Hematopoietic multipotent progenitor cell (in vitro differentiated cells): ENCODE data around the gene PGPEP1. TPM values are rescaled to one million over a fixed set of nuclear protein-coding genes. Genes with fewer than 3 reads are reported as not detected.
A peak's percentile ranks its signal among the peaks of the same experiment; 100 is the strongest.
"Not testable (repeated sequence)": the region's sequence is repeated elsewhere in the genome, so short reads cannot be mapped to it uniquely, and the experiment has no call there.

Experiments used
- DNase-seq, 3 donors: peaks; one replicate each; pipeline ENCODE4 v3.0.0-alpha.2; 2011 to 2015; ENCODE audit warnings: low read depth in 2 of 3, low spot score in 2 of 3
- total RNA-seq: library from RNA; depleted of rRNA; stranded (reverse); fragments of >200 nt; gene quantifications from one replicate; pipeline ENCODE4 v1.2.3, GENCODE V29; 2012

The PGPEP1 gene
- total RNA-seq, 1 donor: 47.7 TPM

DNA sequence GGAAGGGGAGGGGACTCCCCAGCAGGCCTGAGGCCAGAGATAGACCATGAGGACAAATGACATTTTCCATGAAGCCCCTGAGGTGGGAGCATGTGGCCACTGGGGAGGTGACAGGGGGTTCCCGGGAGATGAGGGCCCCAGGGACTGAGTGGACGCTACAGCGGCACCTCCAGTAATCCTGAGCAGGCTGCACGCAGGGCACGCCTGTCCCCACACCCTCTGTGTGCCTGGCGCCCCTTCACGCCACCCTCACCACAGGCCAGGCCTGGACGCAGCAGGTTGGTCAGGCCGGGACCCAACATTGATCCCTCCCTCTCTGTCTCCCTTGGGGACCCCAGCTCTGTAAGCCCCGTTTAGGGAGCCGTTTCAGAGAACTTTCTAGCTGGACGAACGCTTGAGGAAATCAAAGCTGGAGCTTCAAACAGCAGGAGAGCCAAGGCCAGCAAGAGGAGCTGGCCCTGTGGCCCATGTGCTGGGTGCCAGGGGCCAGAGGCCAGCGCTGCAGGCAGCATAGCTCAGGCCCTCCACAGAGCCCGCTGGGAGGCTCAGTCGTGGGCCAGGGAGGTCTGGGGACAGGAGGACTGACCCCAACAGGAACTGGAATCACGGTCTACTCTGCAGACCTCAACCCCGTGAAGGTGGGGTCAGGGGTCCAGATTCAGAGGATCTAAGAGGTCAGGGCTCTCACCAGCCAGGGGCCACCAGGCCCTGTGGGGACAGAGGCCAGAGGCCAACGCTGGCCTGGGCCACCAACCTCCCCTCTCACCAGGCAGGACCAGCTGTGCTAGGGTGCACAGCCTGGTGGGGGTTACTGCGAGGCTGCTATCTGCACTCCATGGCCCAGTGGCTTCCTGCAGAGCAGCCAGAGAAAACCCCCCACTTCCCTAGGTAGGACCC lies 32.1 kb upstream of the PGPEP1 start:
- no peak for DNase-seq

DNA sequence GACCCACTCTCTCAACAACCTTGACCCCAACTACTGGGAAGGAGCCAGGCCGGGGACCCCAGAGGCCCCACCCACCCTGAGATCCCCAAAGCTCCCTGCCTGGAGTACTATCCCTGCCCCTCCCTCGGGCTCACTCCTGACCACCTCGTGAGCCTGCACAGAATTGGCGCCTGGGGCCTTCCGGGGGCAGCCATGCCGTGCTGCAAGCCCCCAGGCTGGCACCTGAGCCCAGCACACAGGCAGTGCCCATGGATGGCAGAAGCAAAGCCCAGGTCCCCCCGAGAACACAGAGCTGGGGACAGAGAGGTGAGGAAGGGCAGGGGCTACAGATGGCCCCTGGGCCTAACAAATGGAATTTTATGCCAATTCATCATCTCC lies 31.5 kb upstream of the PGPEP1 start:
- DNase-seq: no peak

DNA sequence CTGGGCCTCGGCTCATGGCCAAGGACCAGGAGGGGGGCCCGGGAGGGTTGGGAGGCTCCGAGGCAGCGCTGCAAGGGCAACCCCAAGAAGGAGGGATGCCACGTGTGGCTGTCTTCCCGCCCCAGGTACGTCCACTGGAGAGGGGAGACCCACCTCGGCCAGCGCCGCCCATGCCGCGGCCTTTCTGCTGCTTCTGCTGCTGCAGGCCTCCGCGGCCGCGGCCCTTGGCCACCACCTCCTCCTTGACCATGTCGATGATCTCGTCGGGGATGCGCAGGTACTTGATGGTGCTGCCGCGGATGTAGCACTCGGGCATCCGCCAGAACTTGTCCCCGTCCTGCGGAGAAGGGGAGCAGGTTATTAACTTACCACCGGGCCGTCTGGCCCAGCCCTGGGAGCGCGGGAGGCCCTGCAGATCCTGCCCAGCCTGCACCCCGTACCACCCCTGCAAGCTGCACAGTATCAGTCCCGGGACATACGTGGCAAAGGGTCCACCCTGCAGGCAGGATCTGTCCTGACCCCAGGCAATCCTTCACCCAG lies 30.8 kb upstream of the PGPEP1 start:
- no peak for DNase-seq

DNA sequence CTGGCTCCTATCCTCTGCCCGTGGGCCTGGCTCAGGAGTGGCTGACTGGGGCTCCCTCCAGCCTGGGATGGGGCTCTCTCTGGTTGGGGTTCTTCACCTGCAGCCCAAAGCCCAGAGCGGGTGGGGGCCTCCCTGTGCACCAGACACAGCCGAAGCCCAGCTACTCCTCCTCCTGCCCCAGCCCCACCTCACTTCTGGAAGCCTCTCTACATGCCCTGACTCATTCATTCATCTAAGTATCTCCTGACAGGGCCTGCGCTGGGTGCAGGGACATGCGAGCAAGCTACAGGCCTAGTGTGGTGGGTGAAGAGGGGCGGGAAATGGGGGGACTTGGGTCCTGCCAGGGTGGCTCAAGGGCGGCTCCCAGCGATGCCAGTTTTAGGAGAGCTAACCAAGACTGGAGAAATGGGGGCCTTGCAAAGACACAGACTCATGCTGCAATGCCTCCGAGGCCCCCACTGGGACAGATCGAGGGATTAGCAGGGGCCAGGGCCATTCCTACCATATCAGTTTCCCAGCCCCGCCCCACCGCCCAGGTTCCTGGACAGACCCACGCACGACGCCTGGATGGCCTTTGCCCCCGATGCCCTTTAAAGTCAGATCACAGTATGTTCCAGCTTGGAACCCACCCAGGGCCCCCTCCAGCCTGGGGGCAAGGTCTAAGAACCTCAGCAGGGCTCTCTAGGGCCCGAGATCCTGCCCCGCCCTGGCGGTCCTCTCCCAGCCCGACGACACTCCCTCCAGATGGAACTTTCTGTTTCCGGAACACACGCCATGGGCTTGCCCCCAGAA lies 30.1 kb upstream of the PGPEP1 start:
- DNase-seq: no peak

DNA sequence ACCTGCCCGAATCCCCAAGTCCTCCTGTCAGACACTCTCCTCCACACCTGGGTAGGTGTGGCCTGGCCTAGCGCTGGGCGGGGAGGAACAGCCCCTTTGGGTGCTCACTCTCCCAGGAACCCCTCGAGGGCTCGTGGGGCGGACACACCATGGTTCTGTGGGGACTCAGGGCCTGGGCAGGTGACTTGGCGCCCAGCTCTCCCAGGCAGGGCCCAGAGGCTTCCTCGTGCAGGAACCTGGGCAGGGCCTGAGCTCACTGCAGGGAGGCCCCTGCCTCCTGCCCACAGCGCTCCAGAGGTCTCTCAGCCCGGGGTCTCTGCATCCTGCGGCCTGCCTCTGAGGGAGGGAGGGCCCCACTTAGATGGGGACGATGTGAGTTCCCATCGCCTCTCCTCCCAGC lies 29.4 kb upstream of the PGPEP1 start:
- DNase-seq: no peak

DNA sequence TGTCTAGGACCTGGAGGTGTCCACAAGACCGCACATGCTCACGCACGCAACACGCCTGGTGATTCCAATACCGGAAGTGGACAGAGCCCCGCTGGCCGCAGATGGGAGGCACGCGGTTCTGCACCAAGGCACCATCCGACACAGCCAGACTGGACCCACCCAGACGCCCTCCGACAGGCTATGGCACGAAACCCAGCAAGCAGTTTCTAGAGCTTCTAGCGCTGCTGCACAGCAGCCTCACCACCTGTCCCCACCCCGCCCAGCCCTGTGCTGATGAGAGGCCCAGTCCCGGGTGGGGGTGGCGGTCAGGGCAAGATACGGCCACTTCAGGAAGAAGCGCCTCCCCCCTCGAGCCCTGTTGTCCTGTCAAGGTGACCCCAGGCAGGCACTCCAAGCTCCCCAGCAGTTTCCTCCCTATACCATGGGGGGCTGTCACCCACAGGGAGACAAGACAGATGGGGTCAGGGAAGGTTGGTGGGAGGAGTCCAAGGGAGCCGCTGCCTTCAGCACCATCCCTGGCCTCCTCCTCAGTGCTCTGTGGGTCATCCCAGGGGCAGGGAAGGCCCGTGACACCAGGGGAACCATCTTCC lies 28.8 kb upstream of the PGPEP1 start:
- DNase-seq: no peak

DNA sequence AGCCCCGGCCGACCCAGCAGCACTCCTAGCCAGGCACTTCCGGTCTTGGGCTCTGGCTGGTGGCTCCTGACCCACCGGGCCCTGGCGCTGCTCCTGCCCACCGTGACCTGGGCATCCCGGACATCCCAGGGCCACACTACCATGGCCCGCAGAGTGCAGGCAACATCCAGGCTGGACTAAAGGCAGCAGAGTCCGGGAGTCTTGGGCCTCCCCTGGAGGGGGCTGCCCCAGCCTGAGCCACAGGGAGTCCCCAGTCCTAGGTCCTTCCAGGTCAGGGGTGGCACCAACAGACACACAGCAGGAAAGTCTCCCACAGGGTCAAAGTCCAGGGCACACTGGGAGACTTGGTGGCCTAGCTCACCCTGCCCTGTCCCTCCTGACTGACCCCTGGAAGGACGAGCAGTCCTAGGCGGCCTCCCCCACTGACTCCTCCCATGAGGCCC lies 28.3 kb upstream of the PGPEP1 start:
- DNase-seq: no peak

DNA sequence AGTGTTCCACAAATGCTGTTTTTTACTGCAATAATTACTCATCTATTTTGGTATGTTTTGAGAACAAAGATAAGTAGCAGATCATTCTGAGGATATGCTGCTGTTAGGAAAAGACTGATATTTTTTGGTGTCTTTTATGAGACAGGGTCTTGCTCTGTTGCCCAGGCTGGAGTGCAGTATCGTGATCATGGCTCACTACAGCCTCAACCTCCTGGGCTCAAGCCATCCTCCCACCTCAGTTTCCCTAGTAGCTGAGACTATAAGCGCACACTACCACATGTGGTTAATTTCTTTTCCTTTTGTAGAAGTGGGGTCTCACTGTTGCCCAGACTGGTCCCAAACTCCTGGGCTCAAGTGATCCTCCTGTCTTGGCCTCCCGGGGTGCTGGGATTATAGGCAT lies 27.0 kb upstream of the PGPEP1 start:
- no peak for DNase-seq

DNA sequence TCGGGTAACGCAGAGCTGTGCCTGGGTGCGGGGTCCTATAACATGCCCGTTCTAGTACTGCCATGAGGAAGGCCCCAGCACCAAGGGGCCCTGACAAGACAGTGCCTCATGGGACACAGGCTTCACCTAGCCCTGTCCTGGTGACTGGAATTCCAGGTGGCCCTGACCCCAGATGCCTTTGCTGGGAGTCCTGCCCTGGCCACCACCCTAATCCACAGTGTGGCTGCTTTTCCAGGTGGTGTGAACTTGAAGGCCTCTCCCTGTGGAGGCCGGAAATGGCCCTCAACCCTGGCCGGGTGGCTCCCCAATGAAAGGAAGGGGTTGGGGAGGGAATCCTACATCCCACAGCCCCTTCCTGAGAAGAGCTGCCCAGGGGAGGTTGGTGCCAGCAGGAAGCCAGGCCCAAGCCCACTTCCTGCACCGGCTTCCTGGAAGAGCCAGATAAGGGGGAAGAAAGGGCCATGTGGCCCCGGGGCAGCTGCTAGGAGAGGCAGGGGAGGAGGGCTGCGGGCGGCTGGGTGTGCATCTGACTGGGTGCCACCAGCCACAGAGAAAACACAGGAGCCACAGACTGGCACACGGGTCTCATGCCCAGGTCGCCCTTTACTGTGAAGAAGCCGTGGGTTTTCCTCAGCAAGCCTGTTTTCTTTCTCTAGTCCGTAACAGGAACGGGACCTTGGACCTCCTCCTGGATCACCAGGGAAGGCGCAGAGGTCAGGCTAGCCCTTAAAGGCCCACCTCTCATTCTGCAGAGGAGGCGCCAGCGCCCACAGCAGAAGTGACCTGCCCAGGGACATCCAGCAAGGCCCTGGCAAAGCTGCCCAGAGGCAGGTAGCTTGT lies 22.2 kb upstream of the PGPEP1 start:
- peak in 2 of 3 donors; percentile 75 to 84 for DNase-seq

DNA sequence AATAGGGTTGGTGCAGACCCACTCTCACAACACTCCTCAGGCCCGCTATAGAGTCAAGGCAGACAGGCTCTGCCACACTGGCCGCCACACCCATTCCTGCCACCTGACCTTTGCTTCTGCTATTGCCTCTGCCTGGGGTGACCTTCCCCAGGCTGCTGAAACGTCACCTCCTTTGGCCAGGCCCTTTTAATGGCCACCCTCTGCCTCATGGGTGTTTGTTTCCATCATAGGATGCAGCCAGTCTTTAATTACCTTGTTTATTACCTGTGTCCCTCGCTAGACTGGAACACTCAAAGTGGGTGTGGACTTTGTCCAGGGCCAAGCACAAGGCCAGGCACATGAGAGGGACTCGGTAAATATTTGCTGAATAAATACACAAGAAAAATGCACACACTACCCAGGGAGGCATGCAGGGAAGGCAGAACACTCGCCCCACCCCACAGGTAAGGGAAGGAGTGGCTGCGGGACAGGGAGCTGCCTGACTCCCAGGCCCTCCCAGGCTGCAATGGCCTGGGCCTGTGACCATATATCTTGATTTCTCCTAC lies 20.7 kb upstream of the PGPEP1 start:
- DNase-seq: no peak

DNA sequence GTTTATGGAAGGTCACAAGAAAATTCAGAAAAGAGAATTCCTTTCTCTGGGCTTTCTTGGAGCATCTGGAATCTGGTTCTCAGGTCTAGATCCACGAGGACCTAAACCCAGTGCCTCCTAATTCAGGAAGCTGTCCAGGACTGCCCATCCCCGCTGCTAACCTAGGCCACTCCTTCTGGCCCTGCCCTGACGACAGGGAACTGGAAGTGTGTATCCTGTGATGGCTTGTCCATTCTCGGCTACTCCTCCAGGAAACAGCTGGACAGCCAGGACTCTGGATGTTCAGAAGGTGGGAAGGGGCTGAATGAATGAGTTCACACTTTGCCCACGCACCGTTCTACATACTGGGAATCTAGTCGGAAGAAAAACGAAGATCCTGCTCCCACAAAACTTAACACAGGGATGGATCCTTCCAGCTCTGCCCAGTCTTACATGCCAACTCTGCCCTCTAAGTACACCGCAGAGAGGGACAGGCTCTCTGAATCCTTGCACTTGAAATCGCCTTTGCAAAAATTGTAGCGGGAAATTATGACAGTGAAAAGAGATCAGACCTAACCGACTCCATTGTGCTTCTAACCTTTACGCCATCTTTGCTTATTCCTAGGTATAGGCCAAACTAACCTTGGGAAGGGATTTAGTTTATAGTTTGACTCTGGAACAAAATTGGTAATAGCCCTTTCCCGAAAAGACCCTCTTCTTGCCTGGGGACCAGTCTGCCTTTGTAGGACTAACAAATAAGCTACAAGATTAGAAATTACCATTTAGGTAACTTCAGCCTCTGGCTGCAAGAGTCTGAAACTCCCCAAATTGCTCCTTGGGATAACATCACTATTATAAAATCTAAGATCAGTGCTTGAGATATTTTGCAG lies 19.3 kb upstream of the PGPEP1 start:
- no peak for DNase-seq

DNA sequence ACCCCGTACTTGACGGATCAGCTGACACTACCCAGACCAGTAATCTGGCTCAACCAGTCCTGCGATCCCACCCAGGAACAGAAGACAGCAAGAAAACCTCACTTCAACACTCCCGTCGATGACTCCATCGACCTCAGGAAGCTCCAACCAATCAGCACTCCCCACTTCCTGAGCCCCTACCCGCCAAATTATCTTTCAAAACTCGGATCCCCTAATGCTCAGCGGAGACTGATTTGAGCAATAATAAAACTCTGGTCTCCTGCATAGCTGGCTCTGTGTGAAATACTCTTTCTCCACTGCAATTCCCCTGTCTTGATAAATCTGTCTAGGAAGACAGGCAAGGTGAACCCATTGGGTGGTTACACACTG lies 18.7 kb upstream of the PGPEP1 start:
- peak in 2 of 3 donors; percentile 47 to 54 for DNase-seq

DNA sequence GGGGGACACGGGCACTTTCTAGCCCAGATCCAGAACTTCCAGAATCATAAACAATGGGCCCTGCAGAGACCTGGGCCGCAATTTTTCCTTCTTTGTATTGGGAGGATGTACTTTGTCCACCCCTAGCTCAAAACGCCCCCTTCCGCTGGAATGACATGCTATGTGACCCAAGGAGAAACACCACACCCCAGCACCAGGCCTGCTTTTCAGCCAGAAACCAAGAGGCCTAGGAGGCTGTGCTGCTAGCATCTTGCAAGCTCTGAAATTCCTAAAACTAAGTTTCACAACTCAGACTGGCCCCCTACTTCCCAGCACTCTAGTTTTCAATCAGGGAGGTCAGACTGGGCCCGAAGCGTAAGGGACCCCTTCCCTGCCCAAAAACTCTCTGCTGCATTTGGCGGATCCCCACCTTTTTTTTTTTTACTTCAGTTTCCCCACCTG lies 18.1 kb upstream of the PGPEP1 start:
- DNase-seq: peak in 1 of 3 donors; percentile 29

DNA sequence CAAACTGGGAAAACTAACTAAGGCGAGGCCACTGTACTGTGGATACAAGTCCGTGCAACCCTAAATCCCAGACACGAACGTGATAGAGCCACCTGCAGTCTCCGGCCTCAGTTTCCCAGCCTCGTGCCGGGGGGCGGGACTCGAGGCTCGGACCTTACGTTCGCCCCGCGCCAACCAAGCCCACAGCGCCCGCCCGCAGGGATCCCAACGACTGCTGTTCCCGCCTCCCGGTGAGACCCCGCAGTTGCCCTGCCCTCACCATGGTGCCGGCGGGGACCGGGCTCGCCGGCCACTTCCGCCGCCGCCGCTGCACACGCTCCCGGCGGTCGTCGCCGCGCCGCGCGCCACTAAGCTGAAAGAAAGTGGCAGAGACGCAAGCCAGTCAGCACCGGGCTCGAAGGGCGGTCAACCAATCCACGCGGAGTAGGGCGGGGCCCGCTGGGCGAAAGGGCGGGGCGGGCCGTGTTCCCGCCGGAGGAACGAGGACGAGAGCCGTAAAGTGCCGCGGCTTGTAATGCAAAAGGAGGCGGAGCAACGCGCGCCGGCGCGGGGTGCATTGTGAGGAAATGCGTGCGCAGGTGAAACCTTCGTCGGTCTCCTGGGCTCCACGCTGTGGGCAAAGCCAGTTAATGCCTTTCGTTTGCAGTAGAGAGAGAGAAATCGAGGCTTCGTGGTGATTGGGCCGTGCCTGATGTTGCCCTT lies 17.5 kb upstream of the PGPEP1 start, which contains the start of gene LSM4:
TSS of gene LSM4 (minus strand) at position 318 of the 702 bp plus-strand sequence. CDS start at position 262, 56 bp downstream.
- DNase-seq: peak; percentile 96 to 99 (median 99)

DNA sequence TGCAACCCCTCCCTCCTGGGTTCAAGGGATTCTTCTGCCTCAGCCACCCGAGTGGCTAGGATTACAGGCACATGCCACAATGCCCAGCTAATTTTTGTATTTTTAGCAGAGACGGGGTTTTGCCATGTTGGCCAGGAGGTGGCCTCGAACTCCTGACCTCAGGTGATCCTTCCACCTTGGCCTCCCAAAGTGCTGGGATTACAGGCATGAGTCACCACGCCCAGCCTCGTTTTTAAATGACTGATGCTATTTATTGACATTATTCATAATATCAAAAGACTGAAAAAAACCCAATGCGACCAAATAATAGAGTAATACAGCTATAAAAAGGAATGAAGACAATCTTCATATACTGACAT lies 16.0 kb upstream of the PGPEP1 start:
- DNase-seq: not testable (repeated sequence)

DNA sequence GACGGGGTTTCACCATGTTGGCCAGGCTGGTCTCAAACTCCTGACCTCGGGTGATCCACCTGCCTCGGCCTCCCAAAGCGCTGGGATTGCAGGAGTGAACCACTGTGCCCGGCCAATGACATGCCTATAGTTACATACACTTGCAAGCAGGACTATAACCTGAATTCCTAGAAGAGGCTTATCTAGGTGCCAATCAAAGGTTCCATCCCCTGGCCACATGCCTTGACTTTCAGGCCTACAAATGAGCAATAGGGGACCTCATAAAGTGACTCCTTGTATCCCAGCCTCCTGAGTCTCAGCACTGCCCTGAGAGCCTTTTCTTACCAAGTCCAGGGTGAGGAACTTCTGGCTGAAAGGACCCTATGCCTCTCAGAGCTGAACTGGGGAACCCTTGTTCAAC lies 13.6 kb upstream of the PGPEP1 start:
- DNase-seq: no peak

DNA sequence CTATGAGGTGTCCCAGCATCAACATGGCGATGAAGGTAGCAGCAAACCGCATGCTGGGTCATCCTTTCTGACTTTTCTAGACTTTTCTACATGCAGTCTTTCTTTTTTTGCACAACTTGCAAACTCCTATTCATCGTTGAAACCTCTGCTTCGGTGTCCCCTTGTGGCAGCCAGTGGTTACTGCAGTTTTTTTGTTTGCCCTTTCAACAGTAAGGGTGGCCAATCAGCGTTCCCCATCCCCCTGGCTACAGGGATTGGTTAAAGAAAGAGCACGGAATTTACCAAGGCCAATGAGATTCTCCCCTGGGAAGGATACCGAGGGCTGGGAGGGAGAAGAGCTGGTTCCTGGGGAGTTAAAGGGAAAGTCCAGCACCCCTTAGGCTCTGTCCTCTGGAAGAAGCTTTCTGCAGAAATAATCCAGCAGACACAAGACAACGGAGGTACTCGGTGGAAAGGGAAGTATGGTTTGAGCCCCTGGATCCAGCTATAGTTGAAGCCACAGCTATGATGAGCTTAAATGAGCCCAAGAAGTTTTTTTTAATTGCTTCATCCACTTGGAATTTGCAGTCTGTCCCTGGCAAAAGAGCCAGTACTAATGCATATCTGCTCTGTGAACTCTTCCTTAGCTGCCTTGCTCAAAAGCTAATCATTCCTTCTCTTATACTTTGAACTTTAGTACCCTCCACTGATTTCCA lies 11.9 kb upstream of the PGPEP1 start:
- peak; percentile 69 to 96 (median 89) for DNase-seq

DNA sequence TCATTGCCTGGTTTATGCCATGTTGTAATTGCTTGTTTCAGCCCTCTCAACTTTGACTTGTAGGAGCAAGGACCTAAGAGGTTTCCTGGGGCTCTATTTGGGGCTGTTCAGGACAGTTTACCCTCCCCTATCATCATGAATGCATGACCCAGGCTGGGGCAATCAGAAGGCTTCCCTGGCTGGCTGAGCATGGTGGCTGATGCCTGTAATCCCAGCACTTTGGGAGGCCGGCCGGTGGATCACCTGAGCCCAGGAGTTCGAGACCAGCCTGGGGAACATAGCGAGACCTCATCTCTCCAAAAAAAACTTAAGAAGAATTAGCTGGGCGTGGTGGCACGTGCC lies 11.4 kb upstream of the PGPEP1 start:
- no peak for DNase-seq
